ENCODE measurements around the gene CYP19A1.

DNA sequence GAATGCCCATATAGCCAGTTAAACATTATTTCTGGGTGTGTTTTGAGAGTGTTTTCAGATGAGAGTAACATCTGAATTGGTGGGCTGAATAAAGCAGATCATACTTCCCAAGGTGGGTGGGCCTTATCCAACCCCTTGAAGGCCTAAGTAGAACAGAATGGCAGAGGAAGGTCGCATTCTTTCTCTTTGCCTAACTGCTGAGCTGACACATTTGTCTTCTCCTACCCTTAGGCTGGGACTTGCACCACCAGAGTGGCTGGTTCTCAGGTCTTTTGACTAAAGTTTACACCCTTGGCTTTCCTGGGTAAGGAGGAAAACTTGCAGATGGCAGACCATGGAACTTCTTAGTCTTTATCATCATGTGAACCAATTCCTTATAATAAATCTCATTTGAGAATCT lies 157.9 kb downstream of the CYP19A1 start:
- TF ChIP-seq, protein P1, sequence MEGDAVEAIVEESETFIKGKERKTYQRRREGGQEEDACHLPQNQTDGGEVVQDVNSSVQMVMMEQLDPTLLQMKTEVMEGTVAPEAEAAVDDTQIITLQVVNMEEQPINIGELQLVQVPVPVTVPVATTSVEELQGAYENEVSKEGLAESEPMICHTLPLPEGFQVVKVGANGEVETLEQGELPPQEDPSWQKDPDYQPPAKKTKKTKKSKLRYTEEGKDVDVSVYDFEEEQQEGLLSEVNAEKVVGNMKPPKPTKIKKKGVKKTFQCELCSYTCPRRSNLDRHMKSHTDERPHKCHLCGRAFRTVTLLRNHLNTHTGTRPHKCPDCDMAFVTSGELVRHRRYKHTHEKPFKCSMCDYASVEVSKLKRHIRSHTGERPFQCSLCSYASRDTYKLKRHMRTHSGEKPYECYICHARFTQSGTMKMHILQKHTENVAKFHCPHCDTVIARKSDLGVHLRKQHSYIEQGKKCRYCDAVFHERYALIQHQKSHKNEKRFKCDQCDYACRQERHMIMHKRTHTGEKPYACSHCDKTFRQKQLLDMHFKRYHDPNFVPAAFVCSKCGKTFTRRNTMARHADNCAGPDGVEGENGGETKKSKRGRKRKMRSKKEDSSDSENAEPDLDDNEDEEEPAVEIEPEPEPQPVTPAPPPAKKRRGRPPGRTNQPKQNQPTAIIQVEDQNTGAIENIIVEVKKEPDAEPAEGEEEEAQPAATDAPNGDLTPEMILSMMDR (IDR thresholded peaks at IDR 0.05): no peak
- no peak for TF ChIP-seq EZH2 (IDR thresholded peaks at IDR 0.05; ENCODE audit: borderline replicate concordance, insufficient read depth, low read depth, low read length, poor library complexity, severe bottlenecking)
